Activated T-cell treated with anti-CD3 and anti-CD28 coated beads for 24 hours (primary cell): ENCODE measurements around the gene SFXN5.

Experiments
- DNase-seq: peaks from one replicate; pipeline ENCODE4 v3.0.0-alpha.2; 2020; ENCODE audit warnings: low read depth

The SFXN5 gene

GRCh38 chr2:72955228-72956049 lies 116.1 kb downstream of the SFXN5 start:
- DNase-seq = no peak

- DNase-seq = no peak
Measured at GRCh38 chr2:72954376-72955227, 116.9 kb downstream of the SFXN5 start.

GRCh38 chr2:72953976-72954375 lies 117.5 kb downstream of the SFXN5 start:
- DNase-seq = no peak

GRCh38 chr2:72953528-72953927 lies 118.0 kb downstream of the SFXN5 start:
- no peak for DNase-seq

- no peak for DNase-seq
Measured at GRCh38 chr2:72952961-72953360, 118.6 kb downstream of the SFXN5 start.

- DNase-seq = no peak
Measured at GRCh38 chr2:72952110-72952823, 119.2 kb downstream of the SFXN5 start.

GRCh38 chr2:72951303-72952095 lies 120.0 kb downstream of the SFXN5 start:
- DNase-seq = no peak

- DNase-seq = no peak
Measured at GRCh38 chr2:72950558-72951255, 120.8 kb downstream of the SFXN5 start.

- DNase-seq = no peak
Measured at GRCh38 chr2:72949642-72950041, 121.9 kb downstream of the SFXN5 start.

- no peak for DNase-seq
Measured at GRCh38 chr2:72949045-72949444, 122.5 kb downstream of the SFXN5 start.

GRCh38 chr2:72947952-72948830 lies 123.3 kb downstream of the SFXN5 start:
- no peak for DNase-seq

- no peak for DNase-seq
Measured at GRCh38 chr2:72946466-72946865, 125.0 kb downstream of the SFXN5 start.

GRCh38 chr2:72945450-72946019 lies 126.0 kb downstream of the SFXN5 start:
- DNase-seq = no peak

- no peak for DNase-seq
Measured at GRCh38 chr2:72944804-72945449, 126.6 kb downstream of the SFXN5 start.

- no peak for DNase-seq
Measured at GRCh38 chr2:72943540-72944395, 127.7 kb downstream of the SFXN5 start.

GRCh38 chr2:72942881-72943418 lies 128.6 kb downstream of the SFXN5 start:
- no peak for DNase-seq

GRCh38 chr2:72942293-72942692 lies 129.2 kb downstream of the SFXN5 start:
- DNase-seq = no peak

GRCh38 chr2:72940786-72941185 lies 130.7 kb downstream of the SFXN5 start:
- no peak for DNase-seq
